ENCODE measurements around the gene KRT25. TPM values are rescaled to one million over a fixed set of nuclear protein-coding genes. Genes with fewer than 3 reads are reported as not detected.

Gene KRT25
- total and polyA plus RNA-seq, 2 of the 8 experiments (the other 6 are each of a cell fraction or from before 2014, with no cell fraction given): not detected

- H2AFZ ChIP-seq (ENCODE audit: low read length): no peak overlapping the region
- H3K56ac ChIP-seq (replicated peaks; ENCODE audit: insufficient read length, low read depth, low read length): no peak overlapping the region
- 85% methylated on average over 6 of the region's 6 CpGs; no CpG with 5 or more reads in 1 of the 2 experiments for WGBS, 2 experiments (ENCODE audit: extremely low coverage in 1 of 2, insufficient coverage in 1 of 2, insufficient read length in 1 of 2, insufficient replicate concordance in 2 of 2, low coverage in 1 of 2, low lambda C conversion rate in 2 of 2, missing lambda C conversion rate in 1 of 2)
- H3K18ac ChIP-seq (ENCODE audit: extremely low read depth, low read length): no peak overlapping the region
- H3K9ac ChIP-seq (replicated peaks in 1 of 4; ENCODE audit: extremely low read depth in 1 of 4, low read depth in 3 of 4, low read length in 3 of 4): no peak overlapping the region
- no peaks in the 10 kb centered on the region for H3K79me1 ChIP-seq (ENCODE audit: low read depth, low read length)
- no peaks in the 10 kb centered on the region for H3K27me3 ChIP-seq (replicated peaks in 1 of 4; ENCODE audit: control insufficient read depth in 3 of 4, extremely low read depth in 1 of 4, insufficient read depth in 3 of 4, low read length in 3 of 4)
- H4K91ac ChIP-seq (replicated peaks; ENCODE audit: insufficient read length, low read length): no peak overlapping the region
- H4K8ac ChIP-seq (ENCODE audit: extremely low read depth, insufficient read depth, low read length): no peak overlapping the region
- no peak overlapping the region for H2BK120ac ChIP-seq (replicated peaks; ENCODE audit: low read depth, low read length)
- no peak overlapping the region for H3K23ac ChIP-seq (ENCODE audit: insufficient read length)
- H3K27ac ChIP-seq (ENCODE audit: low read depth, low read length): no peak overlapping the region
- no peak overlapping the region for H2AK5ac ChIP-seq (ENCODE audit: low read depth, low read length)
- no peak for DNase-seq (ENCODE audit: low read depth in 1 of 2, low spot score in 2 of 2)
- CTCF ChIA-PET (ENCODE audit: partially characterized antibody): interaction anchor here (1.0 to 1.2 kb wide), 2 partner anchors 8 to 114 kb away, joined by 4 to 5 read pairs; no protein-coding TSS in a partner anchor
- H3K14ac ChIP-seq (ENCODE audit: insufficient read length): no peak overlapping the region
- no peak overlapping the region for H2BK20ac ChIP-seq (ENCODE audit: low read length)
- H3K4me1 ChIP-seq (replicated peaks in 1 of 4; ENCODE audit: control insufficient read depth in 3 of 4, insufficient read depth in 4 of 4, low read length in 3 of 4): no peaks in the 10 kb centered on the region
- no peak for FAIRE-seq
- POLR2A ChIA-PET (ENCODE audit: partially characterized antibody): no interaction called here
- no peak overlapping the region for H3K4ac ChIP-seq (replicated peaks; ENCODE audit: insufficient read length, low read depth, low read length)
- no peak overlapping the region for H4K5ac ChIP-seq (ENCODE audit: insufficient read length, low read depth, low read length)
- no peaks in the 10 kb centered on the region for H4K20me1 ChIP-seq (replicated peaks in 1 of 2; ENCODE audit: control insufficient read depth in 1 of 2, insufficient read depth in 2 of 2, low read length in 2 of 2)
- no peak overlapping the region for H2BK5ac ChIP-seq (ENCODE audit: low read depth, low read length)
- no peak overlapping the region for H2BK12ac ChIP-seq (ENCODE audit: low read depth, low read length)
- H3K9me3 ChIP-seq (ENCODE audit: insufficient read depth in 2 of 2, low read depth in 1 of 2, low read length in 1 of 2): peaks cover 5 to 6% of the 10 kb centered on the region in 2 experiments; a peak in 2 of 4 replicates
- H3K36me3 ChIP-seq (ENCODE audit: control insufficient read depth in 2 of 4, insufficient read depth in 4 of 4, low read length in 3 of 4): no peaks in the 10 kb centered on the region
- H3K23me2 ChIP-seq (ENCODE audit: low read depth, low read length): no peaks in the 10 kb centered on the region
- no peaks in the 10 kb centered on the region for H3K79me2 ChIP-seq (ENCODE audit: control insufficient read depth in 1 of 2, insufficient read depth in 2 of 2, low read length in 2 of 2)
- H3K4me3 ChIP-seq (ENCODE audit: extremely low read depth in 1 of 4, insufficient read depth in 2 of 4, low read depth in 3 of 4, low read length in 4 of 4): no peak overlapping the region
- no peak overlapping the region for H3K4me2 ChIP-seq (ENCODE audit: insufficient read depth in 1 of 2, low read depth in 2 of 2, low read length in 2 of 2)
- H2BK15ac ChIP-seq (ENCODE audit: low read length): no peak overlapping the region
- TF ChIP-seq ATF2 (IDR thresholded peaks at IDR 0.05; ENCODE audit: low read length): no peak
- no peak for TF ChIP-seq EZH2 (IDR thresholded peaks at IDR 0.05; ENCODE audit: low read depth, low read length, severe bottlenecking)
- no peak for TF ChIP-seq YY1 (IDR thresholded peaks at IDR 0.05; ENCODE audit: low read depth, low read length)
- TF ChIP-seq RAD21 (IDR thresholded peaks at IDR 0.05 in 1 of 2, conservative IDR thresholded peaks at IDR 0.05 in 1 of 2; ENCODE audit: low read depth in 2 of 2, low read length in 2 of 2): no peak
- no peak for TF ChIP-seq RBBP5 (IDR thresholded peaks at IDR 0.05; ENCODE audit: borderline replicate concordance, low read depth, low read length)
- TF ChIP-seq EGR1 (IDR thresholded peaks at IDR 0.05; ENCODE audit: borderline replicate concordance, low read depth, low read length): no peak
- no peak for TF ChIP-seq SIN3A (conservative IDR thresholded peaks at IDR 0.05 in 1 of 2, IDR thresholded peaks at IDR 0.05 in 1 of 2; ENCODE audit: low read depth in 1 of 2, low read length in 2 of 2)
- no peak for TF ChIP-seq NRF1 (IDR thresholded peaks at IDR 0.05; ENCODE audit: low read depth, low read length)
- no peak for TF ChIP-seq HDAC2 (IDR thresholded peaks at IDR 0.05; ENCODE audit: borderline replicate concordance in 1 of 2, low read depth in 2 of 2, low read length in 2 of 2)
- TF ChIP-seq POU5F1 (IDR thresholded peaks at IDR 0.05; ENCODE audit: low read depth, low read length): no peak
- no peak for TF ChIP-seq HDAC6 (IDR thresholded peaks at IDR 0.05; ENCODE audit: low read depth, low read length)
- no peak for TF ChIP-seq GABPA (IDR thresholded peaks at IDR 0.05; ENCODE audit: borderline replicate concordance, insufficient read depth, low read length)
Measured at GRCh38 chr17:40734018-40734417, 21.1 kb downstream of the KRT25 start.
